ENCODE measurements around the gene KCNN3. TPM values are rescaled to one million over a fixed set of nuclear protein-coding genes. Genes with fewer than 3 reads are reported as not detected.
"Not testable (repeated sequence)": the region's sequence is repeated elsewhere in the genome, so short reads cannot be mapped to it uniquely, and the experiment has no call there.

Gene KCNN3
- 16.6 TPM for total RNA-seq
- 1.5 TPM for polyA plus RNA-seq

GRCh38 chr1:154870115-154870571, at the start of gene KCNN3:
Gene KCNN3, minus strand, starts transcription at chr1:154870281. Its CDS starts 317 bp downstream, at chr1:154869964.
- H3K36me3 ChIP-seq (ENCODE audit: insufficient read depth) = no peaks in the 10 kb centered on the region
- H3K4me3 ChIP-seq (ENCODE audit: low read depth, low read length) = peak within 1 kb of the TSS; percentile 40
- DNase-seq (ENCODE audit: extremely low spot score) = peak; percentile 91
- no peak within 1 kb of the TSS for H3K27ac ChIP-seq (ENCODE audit: low read depth)
- under 1% methylated on average over 17 of the region's 17 CpGs for WGBS
- no peaks in the 10 kb centered on the region for H3K4me1 ChIP-seq (ENCODE audit: insufficient read depth)

DNA sequence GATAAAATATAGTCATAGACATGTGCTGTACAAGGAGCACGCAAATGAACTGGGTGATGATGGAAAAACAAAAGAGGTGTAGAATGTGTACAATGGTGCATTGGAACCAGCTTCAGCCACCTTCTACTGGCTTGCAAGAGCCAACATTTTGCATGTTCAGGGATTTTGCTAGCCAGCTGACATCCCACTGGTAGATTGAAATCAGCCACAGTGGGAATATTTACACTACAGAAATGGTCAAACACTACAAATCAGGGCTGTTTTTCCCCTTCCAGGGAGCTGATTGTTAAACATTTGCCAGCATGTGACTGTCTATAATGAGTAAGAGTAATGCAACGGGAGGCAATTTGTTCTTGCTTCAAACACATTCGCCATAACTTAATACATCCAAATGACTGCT, 43.2 kb upstream of the KCNN3 start:
- H3K27ac ChIP-seq (ENCODE audit: low read depth) = no peak overlapping the region
- no peaks in the 10 kb centered on the region for H3K36me3 ChIP-seq (ENCODE audit: insufficient read depth)
- DNase-seq (ENCODE audit: extremely low spot score) = no peak
- 89% methylated on average over 3 of the region's 3 CpGs for WGBS
- no peak overlapping the region for H3K4me3 ChIP-seq (ENCODE audit: low read depth, low read length)
- H3K4me1 ChIP-seq (ENCODE audit: insufficient read depth) = no peaks in the 10 kb centered on the region

DNA sequence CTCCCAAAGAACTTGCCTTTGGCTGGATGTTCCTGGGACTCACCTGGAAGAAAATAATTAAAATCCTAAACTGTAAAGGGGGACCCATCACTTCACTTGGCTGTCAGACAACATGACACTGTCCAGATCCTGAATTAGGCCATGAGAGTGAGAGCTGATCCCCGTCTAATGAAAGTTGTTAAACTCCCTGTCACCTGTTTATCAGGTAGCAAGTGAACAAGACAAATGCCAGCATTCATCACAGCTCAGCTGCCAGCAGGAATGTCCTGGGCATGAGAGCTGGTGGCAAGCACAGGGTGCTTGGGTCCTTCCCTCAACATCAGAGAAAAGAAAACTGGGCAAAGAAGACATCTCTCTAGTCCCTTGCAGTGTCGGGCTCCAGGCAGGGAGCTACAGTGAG, 42.7 kb upstream of the KCNN3 start:
- 80% methylated on average over 2 of the region's 2 CpGs for WGBS
- Histone ChIP-seq H3K4me1 (ENCODE audit: insufficient read depth) (no peaks in the 10 kb centered on the region), H3K27ac (ENCODE audit: low read depth) (no peak overlapping the region), H3K4me3 (ENCODE audit: low read depth, low read length) (no peak overlapping the region), H3K36me3 (ENCODE audit: insufficient read depth) (no peaks in the 10 kb centered on the region)
- no peak for DNase-seq (ENCODE audit: extremely low spot score)

DNA sequence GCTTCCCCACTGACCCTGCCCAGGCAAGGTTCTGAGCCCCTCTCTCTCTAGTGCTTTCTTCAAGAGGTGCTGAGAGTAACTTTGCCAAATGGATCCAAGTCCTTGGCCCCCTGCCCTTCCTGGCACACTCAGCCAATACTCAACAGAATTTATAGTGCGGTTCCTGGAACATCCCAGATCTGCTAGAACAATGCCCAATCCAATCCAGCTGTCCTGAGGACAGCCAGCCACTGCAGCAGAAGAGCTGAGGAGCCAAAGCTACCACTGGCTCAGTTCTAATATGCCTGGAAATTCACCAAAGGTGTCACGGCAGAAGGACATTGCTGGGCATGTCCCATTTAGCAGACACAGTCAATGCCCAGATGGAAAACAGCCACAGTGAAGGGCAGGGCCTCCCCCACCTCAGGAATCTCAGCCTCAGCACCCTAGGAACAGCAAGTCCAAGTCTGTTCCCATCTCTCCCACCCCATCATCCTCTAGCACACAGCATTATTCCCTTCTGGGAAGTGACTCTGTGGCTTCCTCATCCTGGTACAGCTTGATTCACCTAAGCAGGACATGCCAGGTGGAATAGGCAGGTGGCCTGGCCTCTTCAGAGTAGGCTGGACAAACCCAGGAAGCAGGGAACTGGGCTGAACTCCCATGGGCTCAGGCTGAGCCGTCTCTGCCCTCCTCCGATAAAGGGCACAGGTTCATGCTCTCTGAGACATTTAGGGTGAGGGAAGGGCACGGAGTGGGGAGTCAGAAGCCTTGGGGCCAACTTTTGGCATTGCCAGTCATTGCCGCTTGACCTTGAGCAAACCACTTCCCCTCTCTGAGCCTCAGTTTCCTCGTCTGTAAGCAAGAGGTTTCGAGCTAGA, 41.8 kb upstream of the KCNN3 start:
- H3K27ac ChIP-seq (ENCODE audit: low read depth) = no peak overlapping the region
- no peak for DNase-seq (ENCODE audit: extremely low spot score)
- H3K4me3 ChIP-seq (ENCODE audit: low read depth, low read length) = no peak overlapping the region
- no peaks in the 10 kb centered on the region for H3K36me3 ChIP-seq (ENCODE audit: insufficient read depth)
- no peaks in the 10 kb centered on the region for H3K4me1 ChIP-seq (ENCODE audit: insufficient read depth)
- 84% methylated on average over 8 of the region's 8 CpGs for WGBS

GRCh38 chr1:154910851-154911250, 40.8 kb upstream of the KCNN3 start:
- Histone ChIP-seq H3K27ac (ENCODE audit: low read depth) (no peak overlapping the region), H3K4me3 (ENCODE audit: low read depth, low read length) (no peak overlapping the region), H3K36me3 (ENCODE audit: insufficient read depth) (no peaks in the 10 kb centered on the region), H3K4me1 (ENCODE audit: insufficient read depth) (no peaks in the 10 kb centered on the region)
- DNase-seq (ENCODE audit: extremely low spot score) = no peak
- WGBS = 87% methylated on average over 5 of the region's 5 CpGs

DNA sequence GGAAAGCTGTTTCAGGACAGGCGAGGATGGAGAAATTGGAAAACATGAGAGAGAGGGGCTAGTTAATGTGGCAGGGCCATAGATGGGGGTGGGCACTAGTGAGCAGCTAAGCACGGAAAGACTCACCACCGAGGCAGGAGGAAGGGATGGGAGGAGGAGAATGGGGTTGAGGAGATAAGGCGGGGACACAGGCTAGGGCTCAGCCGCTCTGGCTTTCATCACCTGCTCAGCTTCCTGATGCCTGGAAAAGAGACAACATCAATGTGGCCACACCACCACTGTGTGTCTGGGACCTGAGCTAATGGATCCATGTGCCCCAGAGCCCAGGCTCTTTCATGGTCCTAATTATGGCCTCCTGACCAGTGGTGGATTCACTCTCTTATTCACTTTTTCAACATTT, 38.9 kb upstream of the KCNN3 start:
- 89% methylated on average over 5 of the region's 5 CpGs for WGBS
- DNase-seq (ENCODE audit: extremely low spot score) = no peak
- no peak overlapping the region for H3K27ac ChIP-seq (ENCODE audit: low read depth)
- H3K36me3 ChIP-seq (ENCODE audit: insufficient read depth) = no peaks in the 10 kb centered on the region
- no peak overlapping the region for H3K4me3 ChIP-seq (ENCODE audit: low read depth, low read length)
- H3K4me1 ChIP-seq (ENCODE audit: insufficient read depth) = no peaks in the 10 kb centered on the region

DNA sequence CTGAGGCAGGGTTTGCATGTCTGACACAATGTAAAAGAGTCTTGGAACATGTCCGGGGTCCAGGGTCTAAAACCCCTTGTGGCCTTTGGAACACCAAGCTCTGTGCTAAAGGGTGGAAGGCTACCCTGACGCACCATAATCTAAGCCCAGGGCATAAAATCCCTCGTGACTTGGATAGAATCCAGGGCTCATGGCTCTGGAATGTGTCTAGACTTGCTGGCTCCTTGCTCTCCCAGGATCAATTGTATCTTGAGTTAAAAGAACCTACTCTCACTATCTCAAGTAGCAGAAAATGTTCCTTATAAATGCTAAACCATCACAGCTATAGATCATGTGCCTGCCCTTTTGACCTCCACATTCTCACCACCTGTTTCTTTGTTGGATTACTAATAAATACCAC, 38.0 kb upstream of the KCNN3 start:
- 66% methylated on average over 3 of the region's 3 CpGs for WGBS

GRCh38 chr1:154906621-154907081, 36.6 kb upstream of the KCNN3 start:
- Histone ChIP-seq H3K36me3 (ENCODE audit: insufficient read depth) (no peaks in the 10 kb centered on the region), H3K4me1 (ENCODE audit: insufficient read depth) (no peaks in the 10 kb centered on the region), H3K27ac (ENCODE audit: low read depth) (no peak overlapping the region), H3K4me3 (ENCODE audit: low read depth, low read length) (no peak overlapping the region)
- no peak for DNase-seq (ENCODE audit: extremely low spot score)
- 86% methylated on average over 7 of the region's 7 CpGs for WGBS

More for the DNA sequence above, 38.0 kb upstream of the KCNN3 start:
- not testable (repeated sequence) for DNase-seq (ENCODE audit: extremely low spot score); H3K27ac ChIP-seq (ENCODE audit: low read depth); H3K4me3 ChIP-seq (ENCODE audit: low read depth, low read length); H3K4me1 ChIP-seq (ENCODE audit: insufficient read depth); H3K36me3 ChIP-seq (ENCODE audit: insufficient read depth)

DNA sequence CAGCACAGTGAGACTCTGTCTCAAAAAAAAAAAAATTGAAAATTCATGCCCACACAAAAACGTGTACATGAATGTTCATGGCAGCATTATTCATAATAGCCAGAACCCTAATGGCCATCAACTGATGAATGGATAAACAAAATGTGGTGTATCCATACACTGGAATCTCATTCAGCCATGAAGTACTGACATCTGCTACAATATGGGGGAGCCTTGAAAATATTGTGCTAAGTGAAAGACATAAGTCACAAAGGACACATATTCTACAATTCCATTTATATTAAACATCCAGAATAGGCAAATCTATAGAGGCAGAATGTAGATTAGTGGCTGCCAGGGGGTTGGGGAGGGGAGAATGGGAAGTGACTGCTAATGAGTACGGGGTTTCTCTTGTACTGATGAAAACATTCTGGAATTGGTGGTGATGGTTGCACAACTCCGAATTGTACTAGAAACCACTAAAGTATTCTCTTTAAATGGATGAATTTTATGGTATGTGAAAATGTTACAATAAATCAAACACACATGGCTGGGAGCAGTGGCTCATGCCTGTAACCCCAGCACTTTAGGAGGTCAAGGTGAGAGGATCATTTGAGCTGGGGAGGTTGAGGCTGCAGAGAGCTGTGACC, 33.0 kb upstream of the KCNN3 start:
- no peak overlapping the region for H3K4me3 ChIP-seq (ENCODE audit: low read depth, low read length)
- H3K36me3 ChIP-seq (ENCODE audit: insufficient read depth) = no peaks in the 10 kb centered on the region
- 41% methylated on average over 3 of the region's 3 CpGs for WGBS
- DNase-seq (ENCODE audit: extremely low spot score) = no peak
- no peaks in the 10 kb centered on the region for H3K4me1 ChIP-seq (ENCODE audit: insufficient read depth)
- no peak overlapping the region for H3K27ac ChIP-seq (ENCODE audit: low read depth)

DNA sequence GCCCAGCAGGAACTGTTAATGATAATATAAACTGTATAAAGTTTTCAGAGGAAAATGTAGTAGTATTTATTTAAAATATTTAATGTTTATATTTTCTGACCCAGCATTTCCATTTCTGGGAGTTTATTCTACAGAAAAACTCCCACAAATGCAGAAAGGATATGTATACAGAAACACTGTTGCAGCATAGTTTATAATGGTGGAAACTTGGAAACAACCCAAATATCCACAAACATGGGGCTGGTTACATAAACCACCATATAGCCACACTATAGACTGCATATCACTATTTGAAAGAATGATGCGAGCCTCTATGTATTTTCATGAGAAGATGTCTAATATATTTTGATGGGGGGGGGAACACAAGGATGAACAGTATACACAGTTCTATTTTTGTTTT, 31.5 kb upstream of the KCNN3 start:
- Histone ChIP-seq H3K27ac (ENCODE audit: low read depth) (no peak overlapping the region), H3K36me3 (ENCODE audit: insufficient read depth) (no peaks in the 10 kb centered on the region), H3K4me1 (ENCODE audit: insufficient read depth) (no peaks in the 10 kb centered on the region), H3K4me3 (ENCODE audit: low read depth, low read length) (no peak overlapping the region)
- WGBS = 37% methylated on average over 1 of the region's 1 CpG
- no peak for DNase-seq (ENCODE audit: extremely low spot score)

DNA sequence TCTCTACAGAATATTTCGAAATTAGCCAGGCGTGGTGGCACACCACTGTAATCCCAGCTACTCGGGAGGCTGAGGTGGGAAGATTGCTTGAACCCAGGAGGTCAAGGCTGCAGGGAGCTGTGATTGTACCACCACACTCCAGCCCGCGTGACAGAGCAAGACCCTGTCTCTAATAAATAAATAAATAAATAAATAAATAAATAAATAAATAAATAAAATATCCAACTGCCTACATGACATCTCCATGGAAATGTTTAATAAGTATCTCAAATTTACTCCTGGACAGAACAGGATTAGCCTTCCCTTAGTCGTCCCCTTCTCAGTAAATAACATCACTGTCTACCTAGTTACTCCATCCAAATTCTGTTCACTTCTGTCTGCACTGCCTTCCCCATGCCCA, 29.0 kb upstream of the KCNN3 start:
- WGBS = 93% methylated on average over 6 of the region's 6 CpGs
- Histone ChIP-seq H3K36me3 (ENCODE audit: insufficient read depth) (no peaks in the 10 kb centered on the region), H3K4me1 (ENCODE audit: insufficient read depth) (no peaks in the 10 kb centered on the region), H3K27ac (ENCODE audit: low read depth) (no peak overlapping the region), H3K4me3 (ENCODE audit: low read depth, low read length) (no peak overlapping the region)
- DNase-seq (ENCODE audit: extremely low spot score) = no peak

- no peaks in the 10 kb centered on the region for H3K36me3 ChIP-seq (ENCODE audit: insufficient read depth)
- H3K4me3 ChIP-seq (ENCODE audit: low read depth, low read length) = no peak overlapping the region
- DNase-seq (ENCODE audit: extremely low spot score) = no peak
- WGBS = 76% methylated on average over 10 of the region's 10 CpGs
- no peaks in the 10 kb centered on the region for H3K4me1 ChIP-seq (ENCODE audit: insufficient read depth)
- H3K27ac ChIP-seq (ENCODE audit: low read depth) = no peak overlapping the region
Observed at GRCh38 chr1:154896771-154897286, 26.7 kb upstream of the KCNN3 start.

GRCh38 chr1:154895798-154896197, 25.7 kb upstream of the KCNN3 start:
- H3K4me3 ChIP-seq (ENCODE audit: low read depth, low read length) = no peak overlapping the region
- no peaks in the 10 kb centered on the region for H3K36me3 ChIP-seq (ENCODE audit: insufficient read depth)
- H3K27ac ChIP-seq (ENCODE audit: low read depth) = no peak overlapping the region
- 56% methylated on average over 7 of the region's 7 CpGs for WGBS
- DNase-seq (ENCODE audit: extremely low spot score) = no peak
- H3K4me1 ChIP-seq (ENCODE audit: insufficient read depth) = no peaks in the 10 kb centered on the region

- Histone ChIP-seq H3K27ac (ENCODE audit: low read depth) (no peak overlapping the region), H3K36me3 (ENCODE audit: insufficient read depth) (no peaks in the 10 kb centered on the region), H3K4me1 (ENCODE audit: insufficient read depth) (no peaks in the 10 kb centered on the region), H3K4me3 (ENCODE audit: low read depth, low read length) (no peak overlapping the region)
- no peak for DNase-seq (ENCODE audit: extremely low spot score)
- 25% methylated on average over 1 of the region's 1 CpG for WGBS
Observed at GRCh38 chr1:154891452-154891851, 21.4 kb upstream of the KCNN3 start.
